HG03064 (cell line): ENCODE measurements around the gene RAD51B.

Experiments
- ATAC-seq: cut with Tn5 transposase; IDR thresholded peaks from one replicate; pipeline ENCODE4 v1.9.1; 2021; ENCODE audit warnings: low read depth; ENCODE audit not compliant: unreplicated experiment

RAD51B gene

GRCh38 chr14:67831113-67831512 is 11.5 kb downstream of the RAD51B start:
- no peak for ATAC-seq

- ATAC-seq = no peak
Measured at GRCh38 chr14:67833403-67833802, 13.8 kb downstream of the RAD51B start.

GRCh38 chr14:67835596-67835995 is 16.0 kb downstream of the RAD51B start:
- ATAC-seq = no peak

GRCh38 chr14:67837011-67837624 is 17.5 kb downstream of the RAD51B start:
- no peak for ATAC-seq

- no peak for ATAC-seq
Measured at GRCh38 chr14:67846029-67846610, 26.5 kb downstream of the RAD51B start.

- no peak for ATAC-seq
Measured at GRCh38 chr14:67850066-67850830, 30.7 kb downstream of the RAD51B start.

- ATAC-seq = no peak
Measured at GRCh38 chr14:67851785-67852410, 32.3 kb downstream of the RAD51B start.

GRCh38 chr14:67852926-67853604 is 33.5 kb downstream of the RAD51B start:
- ATAC-seq = no peak

GRCh38 chr14:67853715-67854114 is 34.1 kb downstream of the RAD51B start:
- no peak for ATAC-seq

- no peak for ATAC-seq
Measured at GRCh38 chr14:67856827-67857226, 37.2 kb downstream of the RAD51B start.

GRCh38 chr14:67857778-67858350 is 38.3 kb downstream of the RAD51B start:
- ATAC-seq = no peak

- ATAC-seq = no peak
Measured at GRCh38 chr14:67859169-67859749, 39.7 kb downstream of the RAD51B start.

- no peak for ATAC-seq
Measured at GRCh38 chr14:67863223-67863622, 43.6 kb downstream of the RAD51B start.

- ATAC-seq = no peak
Measured at GRCh38 chr14:67875175-67876006, 55.8 kb downstream of the RAD51B start.

- no peak for ATAC-seq
Measured at GRCh38 chr14:67879026-67879425, 59.4 kb downstream of the RAD51B start.

GRCh38 chr14:67881225-67881624 is 61.6 kb downstream of the RAD51B start:
- peak; percentile 91 for ATAC-seq

- ATAC-seq = no peak
Measured at GRCh38 chr14:67882986-67883555, 63.5 kb downstream of the RAD51B start.

GRCh38 chr14:67883717-67884116 is 64.1 kb downstream of the RAD51B start:
- ATAC-seq = no peak

- ATAC-seq = no peak
Measured at GRCh38 chr14:67886191-67886590, 66.6 kb downstream of the RAD51B start.
